ENCODE results near the gene STOM.

STOM gene

DNA sequence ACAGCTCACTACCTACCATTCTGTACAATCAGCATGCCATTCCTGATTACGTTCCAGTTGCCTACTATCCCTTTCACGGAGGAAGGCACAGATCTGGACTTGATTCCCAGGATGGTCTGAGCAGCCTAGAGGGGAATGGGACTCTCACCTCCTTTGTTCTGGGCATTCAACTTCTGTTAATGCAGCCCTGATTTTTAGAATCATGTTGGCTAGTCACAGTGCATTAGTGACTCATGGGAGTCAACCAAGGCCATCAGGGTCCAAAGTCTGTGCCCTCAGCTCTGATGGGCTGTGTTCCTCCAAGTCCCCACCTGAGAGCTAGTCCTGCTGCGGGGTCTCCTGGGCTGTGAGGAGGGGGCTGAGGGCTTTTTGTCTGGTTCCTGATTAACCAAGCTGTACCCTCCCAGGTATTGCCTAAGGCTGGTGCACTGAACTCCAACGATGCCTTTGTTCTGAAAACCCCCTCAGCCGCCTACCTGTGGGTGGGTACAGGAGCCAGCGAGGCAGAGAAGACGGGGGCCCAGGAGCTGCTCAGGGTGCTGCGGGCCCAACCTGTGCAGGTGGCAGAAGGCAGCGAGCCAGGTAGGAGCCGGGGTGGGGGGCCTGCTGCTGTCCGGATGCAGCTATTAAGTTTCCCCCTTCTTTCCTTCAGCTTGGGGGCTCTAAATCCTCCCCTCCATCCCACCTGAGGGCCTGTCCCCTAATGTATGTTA, 43.0 kb downstream of the STOM start:
- DNase-seq (ENCODE audit: low read depth) = no peak
- no peak overlapping the region for H3K4me3 ChIP-seq (ENCODE audit: low read depth, low read length)
- TF ChIP-seq CTCF (IDR thresholded peaks at IDR 0.05; ENCODE audit: insufficient read depth, low read depth, low read length, missing control alignments) = no peak

DNA sequence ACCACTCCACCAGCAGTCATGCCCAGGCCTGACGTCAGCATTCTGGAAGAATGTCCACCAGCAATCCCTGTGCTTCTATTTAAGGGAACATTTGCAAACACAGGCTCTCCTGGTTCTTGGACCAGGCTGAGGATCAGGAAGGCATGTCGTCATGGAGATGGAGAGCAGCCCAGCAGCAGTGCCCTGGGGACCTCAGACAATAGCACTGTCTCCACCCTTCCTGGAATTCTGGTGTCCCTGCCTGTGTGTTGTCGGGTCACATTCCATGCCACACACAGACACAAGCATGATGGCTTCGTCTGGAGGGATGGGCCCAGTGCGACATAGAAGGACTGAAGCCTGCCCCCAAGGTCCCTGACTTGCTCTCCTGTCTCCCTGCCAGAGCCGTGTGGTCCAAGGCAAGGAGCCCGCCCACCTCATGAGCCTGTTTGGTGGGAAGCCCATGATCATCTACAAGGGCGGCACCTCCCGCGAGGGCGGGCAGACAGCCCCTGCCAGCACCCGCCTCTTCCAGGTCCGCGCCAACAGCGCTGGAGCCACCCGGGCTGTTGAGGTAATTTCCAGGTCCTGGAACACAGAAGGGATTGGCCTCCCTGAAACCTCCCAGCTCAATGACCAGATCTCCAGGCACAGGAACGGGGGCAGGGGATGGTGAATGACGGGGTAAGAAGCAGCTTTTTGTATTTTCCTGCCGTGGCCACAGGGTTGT, 43.8 kb downstream of the STOM start:
- no peak overlapping the region for H3K4me3 ChIP-seq (ENCODE audit: low read depth, low read length)
- no peak for DNase-seq (ENCODE audit: low read depth)
- TF ChIP-seq CTCF (IDR thresholded peaks at IDR 0.05; ENCODE audit: insufficient read depth, low read depth, low read length, missing control alignments) = no peak

DNA sequence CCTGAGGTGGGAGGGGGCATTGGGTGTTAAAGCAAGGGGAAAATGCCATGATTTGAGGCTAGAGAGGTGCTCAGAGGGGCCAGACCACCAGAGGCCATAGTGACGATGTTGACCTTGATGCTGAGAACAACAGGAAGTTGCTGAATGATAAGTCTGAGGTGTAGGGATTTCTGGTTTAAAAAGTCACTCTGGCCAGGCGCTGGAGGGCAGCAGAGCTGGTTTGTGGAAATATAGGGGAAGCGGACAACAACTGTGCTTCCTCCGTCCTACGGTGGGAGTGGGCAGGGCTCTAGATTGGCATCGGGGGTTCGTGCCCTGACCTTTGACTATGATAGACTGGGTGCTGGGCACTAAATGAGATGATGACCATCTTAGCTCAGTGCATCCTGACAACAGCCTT, 44.7 kb downstream of the STOM start:
- no peak for TF ChIP-seq CTCF (IDR thresholded peaks at IDR 0.05; ENCODE audit: insufficient read depth, low read depth, low read length, missing control alignments)

DNA sequence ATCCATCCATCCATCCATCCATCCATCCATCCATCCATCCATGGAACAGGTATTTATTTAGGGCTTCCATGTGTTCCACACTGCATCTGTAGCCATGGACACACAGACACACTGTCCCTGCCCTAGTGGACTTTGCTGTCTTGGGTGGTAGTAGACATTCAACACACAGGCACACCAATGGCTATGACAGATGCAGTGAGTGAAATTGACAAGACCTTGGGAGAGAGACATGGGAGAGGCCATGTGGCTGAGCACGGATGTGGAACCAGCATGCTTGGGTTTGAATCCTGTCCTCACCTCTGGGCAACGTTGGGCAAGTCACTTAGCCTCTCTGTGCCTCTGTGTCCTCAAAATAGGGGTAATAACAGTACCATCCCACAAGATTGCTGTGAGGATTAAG, 45.3 kb downstream of the STOM start:
- TF ChIP-seq CTCF (IDR thresholded peaks at IDR 0.05; ENCODE audit: insufficient read depth, low read depth, low read length, missing control alignments) = no peak
- DNase-seq (ENCODE audit: low read depth) = no peak
- no peak overlapping the region for H3K4me3 ChIP-seq (ENCODE audit: low read depth, low read length)

More for the DNA sequence above, 44.7 kb downstream of the STOM start:
- no peak for DNase-seq (ENCODE audit: low read depth)
- H3K4me3 ChIP-seq (ENCODE audit: low read depth, low read length) = no peak overlapping the region

DNA sequence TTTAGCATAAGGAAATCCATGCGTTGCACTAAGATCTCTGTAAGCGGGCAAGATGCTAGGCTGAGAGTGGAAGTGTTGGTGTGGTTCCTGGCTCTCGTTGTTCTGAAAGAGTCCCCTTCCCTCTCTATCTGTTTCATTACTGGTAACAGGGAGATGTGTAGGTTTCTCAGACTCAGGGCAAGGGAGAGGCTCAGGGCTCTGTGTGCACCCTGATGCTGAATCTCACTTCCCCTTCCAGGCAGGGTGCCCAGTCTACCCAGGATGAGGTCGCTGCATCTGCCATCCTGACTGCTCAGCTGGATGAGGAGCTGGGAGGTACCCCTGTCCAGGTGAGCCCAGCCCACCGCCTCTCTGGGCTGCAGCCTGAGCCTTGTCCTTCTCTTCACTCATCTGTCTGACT, 45.7 kb downstream of the STOM start:
- no peak for DNase-seq (ENCODE audit: low read depth)
- TF ChIP-seq CTCF (IDR thresholded peaks at IDR 0.05; ENCODE audit: insufficient read depth, low read depth, low read length, missing control alignments) = no peak

GRCh38 chr9:121323449-121324151, 46.5 kb downstream of the STOM start:
- no peak for TF ChIP-seq CTCF (IDR thresholded peaks at IDR 0.05; ENCODE audit: insufficient read depth, low read depth, low read length, missing control alignments)
- no peak for DNase-seq (ENCODE audit: low read depth)
- H3K4me3 ChIP-seq (ENCODE audit: low read depth, low read length) = no peak overlapping the region

More for the DNA sequence above, 45.7 kb downstream of the STOM start:
- no peak overlapping the region for H3K4me3 ChIP-seq (ENCODE audit: low read depth, low read length)
